Loucy (cell line): ENCODE results near the gene HS3ST3B1.

Experiments
- EZH2phosphoT487 ChIP-seq: fragments of 200-600 bp; IDR thresholded peaks from 2 replicates; pipeline ENCODE4 v1.6.1; 2018; ENCODE audit warnings: antibody characterized with exemption, mild to moderate bottlenecking, moderate library complexity, borderline replicate concordance
- TF ChIP-seq, protein P1 (sequence below): fragments of 200-600 bp; sonication (generic); conservative IDR thresholded peaks from 2 replicates; pipeline ENCODE4 v1.5.1; 2014; ENCODE audit warnings: mild to moderate bottlenecking, antibody characterized with exemption, low read length

DNA sequence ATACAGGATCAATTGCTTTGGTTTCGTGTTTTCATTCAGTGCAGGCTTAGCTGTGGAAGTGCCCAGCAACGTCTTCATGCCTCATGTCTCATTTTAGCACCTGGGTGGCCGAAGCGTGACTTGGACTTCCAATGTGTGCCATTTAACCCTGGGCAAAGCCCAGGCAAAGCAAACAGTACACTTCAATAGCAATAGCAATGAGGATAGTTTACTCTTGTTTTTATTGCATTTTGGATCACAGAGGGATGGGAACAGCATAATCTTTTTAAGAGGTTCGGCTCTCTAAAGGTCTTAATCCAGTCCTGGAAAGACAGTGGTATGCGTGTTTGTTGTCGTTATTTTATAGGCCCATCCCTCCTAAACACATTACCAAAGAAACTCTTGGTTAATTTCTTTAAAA, 86.2 kb downstream of the HS3ST3B1 start:
- TF ChIP-seq, protein P1, sequence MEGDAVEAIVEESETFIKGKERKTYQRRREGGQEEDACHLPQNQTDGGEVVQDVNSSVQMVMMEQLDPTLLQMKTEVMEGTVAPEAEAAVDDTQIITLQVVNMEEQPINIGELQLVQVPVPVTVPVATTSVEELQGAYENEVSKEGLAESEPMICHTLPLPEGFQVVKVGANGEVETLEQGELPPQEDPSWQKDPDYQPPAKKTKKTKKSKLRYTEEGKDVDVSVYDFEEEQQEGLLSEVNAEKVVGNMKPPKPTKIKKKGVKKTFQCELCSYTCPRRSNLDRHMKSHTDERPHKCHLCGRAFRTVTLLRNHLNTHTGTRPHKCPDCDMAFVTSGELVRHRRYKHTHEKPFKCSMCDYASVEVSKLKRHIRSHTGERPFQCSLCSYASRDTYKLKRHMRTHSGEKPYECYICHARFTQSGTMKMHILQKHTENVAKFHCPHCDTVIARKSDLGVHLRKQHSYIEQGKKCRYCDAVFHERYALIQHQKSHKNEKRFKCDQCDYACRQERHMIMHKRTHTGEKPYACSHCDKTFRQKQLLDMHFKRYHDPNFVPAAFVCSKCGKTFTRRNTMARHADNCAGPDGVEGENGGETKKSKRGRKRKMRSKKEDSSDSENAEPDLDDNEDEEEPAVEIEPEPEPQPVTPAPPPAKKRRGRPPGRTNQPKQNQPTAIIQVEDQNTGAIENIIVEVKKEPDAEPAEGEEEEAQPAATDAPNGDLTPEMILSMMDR: no peak
- no peak for TF ChIP-seq EZH2phosphoT487
